Natural killer cell (primary cell): Measurements from ENCODE around the gene SMIM5. TPM values are rescaled to one million over a fixed set of nuclear protein-coding genes. Genes with fewer than 3 reads are reported as not detected.

Experiments used
- ATAC-seq, 3 donors: fragments of 150-1000 bp in 2 of 3; fragments of 200-7000 bp in 1 of 3; cut with Tn5 transposase; 1 replicate in 1 of 3; 2 replicates in 2 of 3; pipeline ENCODE4 v1.10.0; 2021; ENCODE audit warnings: mild to moderate bottlenecking in 2 of 3, moderate library complexity in 2 of 3
- DNase-seq, 2 donors: peaks; one replicate each; pipeline versions ENCODE4 v3.0.0 to v3.0.0-alpha.2; 2013 to 2021; ENCODE audit warnings: mixed read lengths in 1 of 2
- H3K27ac ChIP-seq: one replicate; pipeline ENCODE4 v1.5.1; 2013; ENCODE audit warnings: mild to moderate bottlenecking, low read length
- H3K27me3 ChIP-seq: one replicate; pipeline ENCODE4 v1.6.1; 2013; ENCODE audit warnings: low read length; ENCODE audit not compliant: control insufficient read depth, insufficient read depth
- H3K36me3 ChIP-seq: one replicate; pipeline ENCODE4 v1.6.1; 2013; ENCODE audit warnings: low read length; ENCODE audit not compliant: control insufficient read depth, insufficient read depth
- H3K4me1 ChIP-seq: one replicate; pipeline ENCODE4 v1.6.1; 2013; ENCODE audit warnings: low read length; ENCODE audit not compliant: control insufficient read depth, insufficient read depth
- H3K4me3 ChIP-seq: one replicate; pipeline ENCODE4 v1.5.1; 2013; ENCODE audit warnings: low read length
- H3K9me3 ChIP-seq: one replicate; pipeline ENCODE4 v1.6.1; 2013; ENCODE audit warnings: low read length; ENCODE audit not compliant: control insufficient read depth, insufficient read depth
- H3K27ac Mint-ChIP-seq, 2 donors: one replicate each; pipeline ENCODE4 v1.8.0; 2022; ENCODE audit warnings: mild to moderate bottlenecking in 2 of 2, mixed read lengths in 2 of 2, moderate library complexity in 1 of 2
- H3K27me3 Mint-ChIP-seq, 2 donors: one replicate each; pipeline ENCODE4 v1.8.0; 2022; ENCODE audit warnings: low read depth in 2 of 2, mixed read lengths in 2 of 2
- H3K36me3 Mint-ChIP-seq: one replicate; pipeline ENCODE4 v1.8.0; 2022; ENCODE audit warnings: mixed read lengths
- H3K4me1 Mint-ChIP-seq, 2 donors: one replicate each; pipeline ENCODE4 v1.8.0; 2022; ENCODE audit warnings: mixed read lengths in 2 of 2
- H3K4me3 Mint-ChIP-seq: one replicate; pipeline ENCODE4 v1.8.0; 2022; ENCODE audit warnings: mild to moderate bottlenecking, moderate library complexity, mixed read lengths
- H3K9me3 Mint-ChIP-seq, 2 donors: one replicate each; pipeline ENCODE4 v1.8.0; 2022; ENCODE audit warnings: mixed read lengths in 2 of 2
- WGBS: methylation state at CpG from one replicate; pipeline ENCODE4 v1.1.7; 2013; ENCODE audit warnings: missing lambda C conversion rate; ENCODE audit not compliant: insufficient coverage; 5-methylcytosine and 5-hydroxymethylcytosine counted together
- intact Hi-C: fragments of 100-400 bp; cut with micrococcal nuclease; formaldehyde crosslinking; loops from one replicate; pipeline ENCODE4 v1.14.2; 2022
- total RNA-seq, 4 donors: library from RNA; stranded (reverse); fragments of 120-200 nt in 1 of 4; gene quantifications; one replicate each; pipeline versions ENCODE4 v1.2.3 to v1.2.4, GENCODE V29; 2013 to 2022
- TF ChIP-seq, protein P1 (sequence below): fragments of 200-600 bp; IDR thresholded peaks from one replicate; pipeline ENCODE4 v1.8.0; 2022; ENCODE audit warnings: antibody characterized with exemption

Gene SMIM5
- total RNA-seq, 3 donors from 2014 or later (not counting 1 experiment from before 2014, with no cell fraction given): 0.95 to 2.0 (median 1.5) TPM

DNA sequence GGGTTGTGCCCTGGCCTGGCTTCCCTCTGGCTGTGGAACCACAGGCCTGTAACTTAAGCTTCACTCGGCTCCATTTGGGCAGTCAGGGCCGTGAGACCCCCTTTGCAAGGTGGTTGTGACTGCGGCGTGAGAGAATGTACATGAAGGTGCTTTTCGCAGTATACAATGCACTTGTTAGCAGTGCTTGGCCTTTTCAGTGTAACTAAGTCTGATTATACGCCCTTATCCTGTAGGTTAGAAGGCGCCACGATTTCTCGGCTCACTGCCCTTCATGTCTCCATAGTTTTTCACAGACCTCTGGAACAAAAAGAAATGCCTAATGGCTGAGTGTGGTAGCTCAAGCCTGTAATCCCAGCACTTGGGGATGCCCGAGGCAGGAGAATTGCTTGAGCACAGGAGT, 47.2 kb downstream of the SMIM5 start:
- H3K27ac ChIP-seq: no peak overlapping the region
- Mint-ChIP-seq H3K4me1 (peaks cover 3 to 16% of the 10 kb centered on the region in 2 donors), H3K9me3 (no peaks in the 10 kb centered on the region), H3K4me3 (no peak overlapping the region), H3K27me3 (no peaks in the 10 kb centered on the region), H3K27ac (no peak overlapping the region), H3K36me3 (no peaks in the 10 kb centered on the region)
- H3K27me3 ChIP-seq: no peaks in the 10 kb centered on the region
- no peak for DNase-seq
- no peaks in the 10 kb centered on the region for H3K4me1 ChIP-seq
- H3K4me3 ChIP-seq: no peak overlapping the region
- H3K36me3 ChIP-seq: peaks cover 37% of the 10 kb centered on the region
- TF ChIP-seq, protein P1, sequence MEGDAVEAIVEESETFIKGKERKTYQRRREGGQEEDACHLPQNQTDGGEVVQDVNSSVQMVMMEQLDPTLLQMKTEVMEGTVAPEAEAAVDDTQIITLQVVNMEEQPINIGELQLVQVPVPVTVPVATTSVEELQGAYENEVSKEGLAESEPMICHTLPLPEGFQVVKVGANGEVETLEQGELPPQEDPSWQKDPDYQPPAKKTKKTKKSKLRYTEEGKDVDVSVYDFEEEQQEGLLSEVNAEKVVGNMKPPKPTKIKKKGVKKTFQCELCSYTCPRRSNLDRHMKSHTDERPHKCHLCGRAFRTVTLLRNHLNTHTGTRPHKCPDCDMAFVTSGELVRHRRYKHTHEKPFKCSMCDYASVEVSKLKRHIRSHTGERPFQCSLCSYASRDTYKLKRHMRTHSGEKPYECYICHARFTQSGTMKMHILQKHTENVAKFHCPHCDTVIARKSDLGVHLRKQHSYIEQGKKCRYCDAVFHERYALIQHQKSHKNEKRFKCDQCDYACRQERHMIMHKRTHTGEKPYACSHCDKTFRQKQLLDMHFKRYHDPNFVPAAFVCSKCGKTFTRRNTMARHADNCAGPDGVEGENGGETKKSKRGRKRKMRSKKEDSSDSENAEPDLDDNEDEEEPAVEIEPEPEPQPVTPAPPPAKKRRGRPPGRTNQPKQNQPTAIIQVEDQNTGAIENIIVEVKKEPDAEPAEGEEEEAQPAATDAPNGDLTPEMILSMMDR: no peak
- intact Hi-C loops: no loop called here
- H3K9me3 ChIP-seq: no peaks in the 10 kb centered on the region
- 96% methylated on average over 10 of the region's 10 CpGs for whole genome bisulfite sequencing
- no peak for ATAC-seq

- intact Hi-C loops: no loop called here
- no peak overlapping the region for H3K4me3 ChIP-seq
- Mint-ChIP-seq H3K4me1 (peaks cover 12 to 20% of the 10 kb centered on the region in 2 donors), H3K36me3 (no peaks in the 10 kb centered on the region), H3K27ac (no peak overlapping the region), H3K27me3 (no peaks in the 10 kb centered on the region), H3K9me3 (no peaks in the 10 kb centered on the region), H3K4me3 (no peak overlapping the region)
- DNase-seq (no peak), ATAC-seq (no peak)
- no peak overlapping the region for H3K27ac ChIP-seq
- H3K4me1 ChIP-seq: no peaks in the 10 kb centered on the region
- TF ChIP-seq, protein P1: no peak
- no peaks in the 10 kb centered on the region for H3K27me3 ChIP-seq
- H3K36me3 ChIP-seq: peaks cover 37% of the 10 kb centered on the region
- WGBS: 69% methylated on average over 2 of the region's 3 CpGs
- no peaks in the 10 kb centered on the region for H3K9me3 ChIP-seq
Measured at GRCh38 chr17:75681289-75681688, 48.1 kb downstream of the SMIM5 start.

- 89% methylated on average over 4 of the region's 4 CpGs for WGBS
- no peak overlapping the region for H3K4me3 Mint-ChIP-seq
- no peaks in the 10 kb centered on the region for H3K36me3 Mint-ChIP-seq
- DNase-seq (no peak), ATAC-seq (no peak)
- H3K4me1 ChIP-seq: peaks cover 15% of the 10 kb centered on the region
- TF ChIP-seq, protein P1: no peak
- H3K9me3 ChIP-seq: no peaks in the 10 kb centered on the region
- H3K27ac Mint-ChIP-seq: no peak overlapping the region
- H3K27me3 Mint-ChIP-seq: no peaks in the 10 kb centered on the region
- H3K4me1 Mint-ChIP-seq: peaks cover 25 to 32% of the 10 kb centered on the region in 2 donors
- H3K27me3 ChIP-seq: no peaks in the 10 kb centered on the region
- no peak overlapping the region for H3K4me3 ChIP-seq
- H3K9me3 Mint-ChIP-seq: no peaks in the 10 kb centered on the region
- H3K36me3 ChIP-seq: peaks cover 37% of the 10 kb centered on the region
- no peak overlapping the region for H3K27ac ChIP-seq
- intact Hi-C loops: no loop called here
Measured at GRCh38 chr17:75683583-75683982, 50.3 kb downstream of the SMIM5 start.

DNA sequence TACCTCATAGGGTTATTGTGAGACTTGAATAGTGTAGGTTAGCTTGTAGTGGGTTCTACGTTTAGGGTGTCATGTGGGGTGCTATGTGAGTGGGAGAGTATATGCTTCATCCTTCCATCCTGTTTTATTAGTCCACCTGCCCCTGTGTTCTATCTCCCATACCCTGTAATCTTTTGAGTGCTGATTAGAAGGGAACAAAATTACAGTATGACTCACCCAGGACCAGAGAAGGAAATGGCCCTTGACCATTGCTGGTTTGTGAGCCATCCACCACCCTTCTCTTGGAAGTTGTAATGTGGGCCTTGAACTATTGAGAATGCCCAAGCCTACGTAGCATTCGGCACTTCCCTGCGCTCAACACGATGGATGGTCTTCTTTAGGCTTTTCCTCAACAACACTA, 51.0 kb downstream of the SMIM5 start:
- intact Hi-C loops: no loop called here
- H3K27ac Mint-ChIP-seq: peak overlapping the region in 1 of 2 donors; percentile 16
- no peaks in the 10 kb centered on the region for H3K9me3 ChIP-seq
- H3K9me3 Mint-ChIP-seq: no peaks in the 10 kb centered on the region
- H3K4me1 ChIP-seq: peaks cover 22% of the 10 kb centered on the region
- no peaks in the 10 kb centered on the region for H3K36me3 Mint-ChIP-seq
- H3K27me3 Mint-ChIP-seq: no peaks in the 10 kb centered on the region
- H3K4me3 Mint-ChIP-seq: no peak overlapping the region
- no peak for ATAC-seq
- H3K27me3 ChIP-seq: no peaks in the 10 kb centered on the region
- H3K27ac ChIP-seq: no peak overlapping the region
- 100% methylated on average over 4 of the region's 5 CpGs for WGBS
- DNase-seq: no peak
- TF ChIP-seq, protein P1: no peak
- peaks cover 32 to 39% of the 10 kb centered on the region in 2 donors for H3K4me1 Mint-ChIP-seq
- peaks cover 33% of the 10 kb centered on the region for H3K36me3 ChIP-seq
- no peak overlapping the region for H3K4me3 ChIP-seq
